BE2C (cell line): ENCODE results near the gene DCAF17.

Source experiments
- DNase-seq: peaks from one replicate; pipeline ENCODE4 v3.0.0-alpha.2; 2020
- H3K27me3 ChIP-seq: fragments of 250-450 bp; sonication (Bioruptor Pico); 2 replicates; pipeline ENCODE4 v1.5.1; 2020; ENCODE audit warnings: mild to moderate bottlenecking
- H3K36me3 ChIP-seq: fragments of 250-450 bp; sonication (Bioruptor Pico); 2 replicates; pipeline ENCODE4 v1.5.1; 2020; ENCODE audit warnings: mild to moderate bottlenecking
- H3K4me1 ChIP-seq: fragments of 250-450 bp; sonication (Bioruptor Pico); 2 replicates; pipeline ENCODE4 v1.5.1; 2020
- H3K4me3 ChIP-seq: 2 replicates; pipeline ENCODE4 v1.5.1; 2011; ENCODE audit warnings: low read depth, low read length
- H3K9me3 ChIP-seq: fragments of 250-450 bp; sonication (Bioruptor Pico); 2 replicates; pipeline ENCODE4 v1.5.1; 2020
- CTCF ChIP-seq: IDR thresholded peaks from 2 replicates; pipeline ENCODE4 v1.5.1; 2012; ENCODE audit warnings: mild to moderate bottlenecking, low read depth, low read length

DCAF17 gene

GRCh38 chr2:171436307-171436706 is 2.3 kb downstream of the DCAF17 start:
- H3K4me1 ChIP-seq: no peaks in the 10 kb centered on the region
- no peak for DNase-seq
- TF ChIP-seq CTCF: no peak
- no peak overlapping the region for H3K4me3 ChIP-seq
- no peaks in the 10 kb centered on the region for H3K27me3 ChIP-seq
- H3K36me3 ChIP-seq: no peaks in the 10 kb centered on the region; the same call in none of the 2 replicates
- H3K9me3 ChIP-seq: no peaks in the 10 kb centered on the region

- no peaks in the 10 kb centered on the region for H3K9me3 ChIP-seq
- H3K36me3 ChIP-seq: no peaks in the 10 kb centered on the region; the same call in 1 of the 2 replicates
- H3K4me3 ChIP-seq: no peak overlapping the region
- DNase-seq: no peak
- no peaks in the 10 kb centered on the region for H3K27me3 ChIP-seq
- no peaks in the 10 kb centered on the region for H3K4me1 ChIP-seq
- TF ChIP-seq CTCF: no peak
These were observed 7.4 kb downstream of the DCAF17 start for GRCh38 chr2:171441470-171441869.

GRCh38 chr2:171447675-171448074 is 13.6 kb downstream of the DCAF17 start:
- Histone ChIP-seq H3K4me1 (no peaks in the 10 kb centered on the region), H3K4me3 (no peak overlapping the region), H3K36me3 (no peaks in the 10 kb centered on the region), H3K27me3 (no peaks in the 10 kb centered on the region), H3K9me3 (no peaks in the 10 kb centered on the region)
- TF ChIP-seq CTCF: no peak
- DNase-seq: no peak

GRCh38 chr2:171451074-171451473 is 17.0 kb downstream of the DCAF17 start:
- Histone ChIP-seq H3K27me3 (no peaks in the 10 kb centered on the region), H3K4me1 (no peaks in the 10 kb centered on the region), H3K36me3 (no peaks in the 10 kb centered on the region; the same call in 1 of the 2 replicates), H3K9me3 (no peaks in the 10 kb centered on the region), H3K4me3 (no peak overlapping the region)
- no peak for TF ChIP-seq CTCF
- no peak for DNase-seq

- no peak for DNase-seq
- H3K27me3 ChIP-seq: no peaks in the 10 kb centered on the region
- no peaks in the 10 kb centered on the region; the same call in 1 of the 2 replicates for H3K36me3 ChIP-seq
- TF ChIP-seq CTCF: no peak
- no peak overlapping the region for H3K4me3 ChIP-seq
- H3K4me1 ChIP-seq: no peaks in the 10 kb centered on the region
- H3K9me3 ChIP-seq: no peaks in the 10 kb centered on the region
These were observed 18.7 kb downstream of the DCAF17 start for GRCh38 chr2:171452773-171453172.

GRCh38 chr2:171459498-171459897 is 25.5 kb downstream of the DCAF17 start:
- no peak for TF ChIP-seq CTCF
- H3K4me1 ChIP-seq: no peaks in the 10 kb centered on the region
- no peak overlapping the region for H3K4me3 ChIP-seq
- H3K36me3 ChIP-seq: no peaks in the 10 kb centered on the region; the same call in 1 of the 2 replicates
- no peak for DNase-seq
- no peaks in the 10 kb centered on the region for H3K9me3 ChIP-seq
- no peaks in the 10 kb centered on the region for H3K27me3 ChIP-seq
